HUDEP-2 (cell line): ENCODE results near the gene CD320.
"Not testable (repeated sequence)": the region's sequence is repeated elsewhere in the genome, so short reads cannot be mapped to it uniquely, and the experiment has no call there.

ENCODE experiments used
- DNase-seq, 76 experiments: peaks; one replicate each; lab custom pipeline; 2025; ENCODE audit not compliant: unreplicated experiment in 76 of 76; lab: John Stamatoyannopoulos, UW

Gene CD320

DNA sequence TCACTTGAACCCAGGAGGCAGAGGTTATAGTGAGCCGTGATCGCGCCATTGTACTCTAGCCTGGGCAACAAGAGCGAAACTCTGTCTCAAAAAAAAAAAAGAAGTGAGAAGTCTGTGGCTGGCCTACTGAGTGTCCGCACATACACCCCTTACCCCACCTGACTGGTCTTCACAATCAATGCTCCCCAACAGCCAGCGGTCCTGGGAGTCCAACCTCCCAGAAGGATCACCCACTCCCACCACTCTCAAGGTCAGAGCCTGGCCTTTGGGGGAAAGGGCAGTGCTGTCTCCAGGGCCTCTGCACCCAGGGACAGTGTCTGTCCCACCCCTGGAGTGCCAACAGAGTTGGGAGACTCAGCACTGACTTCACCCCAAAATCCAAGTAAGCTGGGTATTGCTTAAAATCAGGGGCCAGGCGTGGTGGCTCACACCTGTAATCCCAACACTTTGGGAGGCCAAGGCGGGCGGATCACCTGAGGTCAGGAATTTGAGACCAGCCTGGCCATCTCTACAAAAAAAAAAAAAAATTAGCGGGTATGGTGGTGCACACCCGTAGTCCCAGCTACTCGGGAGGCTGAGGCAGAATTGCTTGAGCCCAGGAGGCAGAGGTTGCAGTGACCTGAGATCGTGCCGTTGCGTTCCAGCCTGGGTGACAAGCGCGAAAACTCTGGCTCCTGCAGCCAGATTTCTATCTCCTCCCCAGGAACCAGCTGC, 2.3 kb upstream of the CD320 start:
- DNase-seq, result no peak

DNA sequence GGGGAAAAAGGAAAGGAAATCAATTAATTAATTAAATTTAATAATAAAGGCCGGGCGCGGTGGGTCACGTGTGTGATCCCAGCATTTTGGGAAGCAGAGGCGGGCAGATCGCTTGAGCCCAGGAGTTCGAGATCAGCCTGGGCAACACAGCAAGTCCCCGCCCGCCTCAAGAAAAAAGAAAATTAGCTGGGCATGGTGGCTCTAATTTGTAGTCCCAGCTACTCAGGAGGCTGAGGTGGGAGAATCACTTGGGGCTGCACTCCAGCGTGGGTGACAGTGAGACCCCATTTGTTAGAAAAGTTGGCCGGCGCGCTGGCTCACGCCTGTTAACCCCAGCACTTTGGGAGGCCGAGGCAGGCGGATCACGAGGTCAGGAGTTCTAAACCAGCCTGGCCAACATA, 733 bp upstream of the CD320 start:
- DNase-seq, result no peak

- peak in 15 of 76 experiments; percentile 15 to 69 (median 28) for DNase-seq
Measured at GRCh38 chr19:8307400-8307964, 676 bp downstream of the CD320 start.

DNA sequence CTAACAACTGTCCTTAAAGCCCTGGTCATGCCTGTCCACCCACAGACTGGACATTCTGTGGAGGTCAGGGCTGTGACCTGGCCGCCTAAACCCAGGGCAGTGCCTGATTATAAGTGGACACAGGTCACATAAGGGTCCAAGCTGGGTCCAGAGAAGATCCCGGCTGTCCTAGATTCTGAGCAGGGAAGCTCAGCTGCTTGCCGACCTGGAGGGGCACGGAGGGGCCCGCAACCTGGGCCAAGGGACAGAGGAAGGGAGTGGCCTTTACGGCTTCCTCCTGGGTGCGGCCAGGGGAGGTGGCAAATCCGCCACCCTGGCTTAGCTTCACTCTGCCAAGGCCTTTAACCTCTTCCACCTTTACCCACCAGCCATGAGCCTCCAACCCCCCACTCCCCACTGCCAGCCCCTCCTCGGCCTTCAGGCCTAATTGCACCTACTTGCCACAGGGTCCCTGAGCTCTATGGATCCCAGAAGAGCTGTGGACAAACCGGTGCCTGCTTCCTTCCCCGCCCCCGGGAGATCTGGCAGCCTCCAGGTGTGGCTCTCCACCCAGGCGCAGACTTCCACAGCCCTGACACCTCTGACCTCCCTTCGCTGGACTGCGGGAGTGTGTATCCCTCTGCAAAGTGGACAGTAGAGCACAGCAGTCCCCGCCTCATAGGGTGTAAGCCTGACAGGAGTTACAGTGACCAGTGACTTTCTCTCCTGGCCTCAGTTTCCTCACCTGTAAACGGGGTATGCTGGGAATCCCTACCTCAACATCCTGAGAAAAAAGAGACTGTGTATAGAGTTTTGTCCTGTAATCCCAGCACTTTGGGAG, 1.7 kb downstream of the CD320 start:
- DNase-seq, result no peak

GRCh38 chr19:8305798-8306197, 2.4 kb downstream of the CD320 start:
- DNase-seq, result no peak

- DNase-seq, result peak in 42 of 76 experiments; percentile 16 to 72 (median 38)
Measured at GRCh38 chr19:8304841-8305621, 3.1 kb downstream of the CD320 start.

- DNase-seq, result peak in 1 of 76 experiments; percentile 65
Measured at GRCh38 chr19:8302734-8303133, 5.4 kb downstream of the CD320 start.

DNA sequence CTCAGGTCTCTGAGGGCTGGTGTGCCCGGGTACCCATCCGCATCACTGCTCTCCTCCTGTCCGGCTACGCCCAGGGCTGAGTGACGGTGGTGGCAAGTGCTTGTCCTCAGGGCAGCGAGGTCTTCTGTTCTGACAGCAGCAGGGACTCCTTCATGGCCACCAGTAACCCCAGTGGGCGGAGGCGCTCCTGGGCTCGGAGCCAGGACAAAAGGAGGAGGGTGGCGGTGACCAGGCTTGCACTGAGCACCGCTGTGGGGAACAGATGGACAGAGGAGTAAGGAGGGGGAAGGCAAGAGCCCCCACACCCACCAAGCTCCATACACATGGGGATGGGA, 5.8 kb downstream of the CD320 start:
- DNase-seq, result peak in 67 of 76 experiments; percentile 30 to 91 (median 69)

DNA sequence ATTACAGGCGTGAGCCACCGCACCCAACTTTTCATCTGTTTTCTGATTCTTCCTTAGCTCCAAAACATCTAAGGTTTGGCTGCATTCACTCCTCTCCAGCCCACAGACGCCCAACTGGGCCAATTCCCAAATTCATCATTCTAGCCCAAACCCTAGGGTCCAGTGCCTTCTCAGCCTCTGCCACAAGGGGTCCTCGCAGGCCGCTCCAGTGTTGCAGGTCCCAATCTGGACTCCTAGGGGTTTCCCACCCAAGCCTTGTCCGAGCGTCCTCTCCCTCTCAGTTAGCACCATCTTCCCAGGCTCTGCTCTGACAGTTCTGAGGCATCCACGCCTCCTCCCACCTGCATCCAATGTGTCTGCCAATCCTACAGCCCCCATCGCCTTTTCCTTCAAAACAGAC, 16.8 kb downstream of the CD320 start:
- not testable (repeated sequence) for DNase-seq

DNA sequence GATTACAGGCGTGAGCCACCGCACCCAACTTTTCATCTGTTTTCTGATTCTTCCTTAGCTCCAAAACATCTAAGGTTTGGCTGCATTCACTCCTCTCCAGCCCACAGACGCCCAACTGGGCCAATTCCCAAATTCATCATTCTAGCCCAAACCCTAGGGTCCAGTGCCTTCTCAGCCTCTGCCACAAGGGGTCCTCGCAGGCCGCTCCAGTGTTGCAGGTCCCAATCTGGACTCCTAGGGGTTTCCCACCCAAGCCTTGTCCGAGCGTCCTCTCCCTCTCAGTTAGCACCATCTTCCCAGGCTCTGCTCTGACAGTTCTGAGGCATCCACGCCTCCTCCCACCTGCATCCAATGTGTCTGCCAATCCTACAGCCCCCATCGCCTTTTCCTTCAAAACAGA, 31.6 kb downstream of the CD320 start:
- not testable (repeated sequence) for DNase-seq

DNA sequence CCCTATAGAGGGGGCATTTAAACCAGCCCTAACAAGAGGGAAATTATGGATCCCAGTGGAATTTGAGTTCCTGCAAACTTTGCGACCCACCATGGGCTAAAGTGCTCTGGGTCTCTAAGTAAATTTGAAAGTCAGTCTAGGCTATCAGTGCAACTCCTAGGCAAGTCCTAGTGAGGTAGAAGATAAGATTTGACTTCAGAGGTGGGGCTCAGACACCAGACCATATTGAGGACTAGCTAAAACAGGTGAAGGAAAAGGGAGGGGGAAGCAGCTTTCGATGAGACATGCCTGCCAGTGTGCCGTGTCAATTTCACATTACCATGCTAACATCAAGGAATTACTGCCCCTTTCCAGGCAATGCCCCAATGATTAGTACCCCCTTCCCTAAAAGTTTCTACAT, 38.4 kb downstream of the CD320 start:
- no peak for DNase-seq

DNA sequence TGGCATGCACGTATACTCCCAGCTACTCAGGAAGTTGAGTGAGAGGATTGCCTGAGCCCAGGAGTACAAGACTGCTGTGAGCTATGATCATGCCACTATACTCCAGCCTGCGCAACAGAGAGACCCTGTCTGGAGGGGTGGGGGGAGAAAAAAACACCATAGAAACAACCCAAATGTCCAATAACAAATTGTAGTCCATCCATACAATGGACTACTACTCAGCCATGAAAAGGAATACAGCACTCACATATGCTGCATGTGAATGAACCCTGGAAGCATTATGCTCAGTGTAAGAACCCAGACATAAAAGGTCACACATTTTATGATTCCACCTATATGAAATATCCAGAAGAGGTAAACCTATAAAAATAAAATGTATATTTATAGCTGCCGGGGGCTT, 42.3 kb downstream of the CD320 start:
- DNase-seq, result no peak

DNA sequence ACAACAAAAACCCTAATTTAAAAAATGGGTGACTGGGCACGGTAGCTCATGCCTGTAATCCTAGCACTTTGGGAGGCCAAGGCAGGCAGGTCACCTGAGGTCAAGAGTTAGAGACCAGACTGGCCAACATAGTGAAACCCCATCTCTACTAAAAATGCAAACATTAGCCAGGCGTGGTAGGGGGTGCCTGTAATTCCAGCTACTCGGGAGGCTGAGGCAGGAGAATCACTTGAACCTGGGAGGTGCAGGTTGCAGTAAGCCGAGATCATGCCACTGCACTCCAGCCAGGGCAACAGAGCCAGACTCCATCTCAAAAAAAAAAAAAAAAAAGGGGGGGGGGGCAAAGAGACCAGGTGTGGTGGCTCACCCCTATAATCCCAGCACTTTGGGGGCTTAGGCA, 43.9 kb downstream of the CD320 start:
- DNase-seq, result not testable (repeated sequence)

DNA sequence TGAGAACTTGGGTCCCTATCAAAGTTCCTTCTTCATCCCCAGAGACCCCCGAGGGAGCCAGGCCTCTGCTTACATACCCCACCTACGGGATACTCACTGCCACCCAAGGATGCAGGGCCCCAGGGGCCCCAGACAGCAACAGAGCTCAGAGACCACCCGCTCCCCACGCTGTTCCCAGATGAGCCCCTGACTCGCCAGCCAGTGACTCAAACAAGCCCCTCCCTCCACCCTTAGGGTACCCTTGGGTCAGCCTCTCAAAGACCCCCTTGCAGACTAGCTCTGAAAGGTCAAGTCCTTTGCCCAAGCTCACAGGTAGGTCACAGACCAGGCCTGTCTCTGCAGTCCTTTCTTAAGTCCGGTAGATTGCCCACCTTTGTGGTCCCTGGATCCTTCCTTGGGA, 45.7 kb downstream of the CD320 start:
- no peak for DNase-seq

DNA sequence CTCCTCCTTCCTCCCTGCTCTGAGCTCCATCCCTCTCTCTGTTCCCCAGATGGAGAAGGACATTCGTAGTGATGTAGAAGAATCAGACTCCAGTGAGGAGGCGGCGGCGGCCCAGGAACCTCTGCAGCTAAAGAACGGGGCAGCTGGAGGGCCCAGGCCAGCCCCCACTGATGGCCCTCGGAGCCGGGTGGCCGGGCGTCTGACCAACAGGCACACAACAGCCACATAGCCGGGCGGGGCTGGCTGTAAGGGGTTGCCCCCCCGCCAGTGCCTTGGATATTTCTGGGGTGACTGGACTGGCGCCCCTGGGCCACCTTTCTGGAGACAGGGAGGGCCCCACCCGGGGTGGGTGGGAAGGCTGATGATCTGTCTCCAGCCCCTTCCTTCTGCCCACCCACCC, 46.3 kb downstream of the CD320 start:
- no peak for DNase-seq

DNA sequence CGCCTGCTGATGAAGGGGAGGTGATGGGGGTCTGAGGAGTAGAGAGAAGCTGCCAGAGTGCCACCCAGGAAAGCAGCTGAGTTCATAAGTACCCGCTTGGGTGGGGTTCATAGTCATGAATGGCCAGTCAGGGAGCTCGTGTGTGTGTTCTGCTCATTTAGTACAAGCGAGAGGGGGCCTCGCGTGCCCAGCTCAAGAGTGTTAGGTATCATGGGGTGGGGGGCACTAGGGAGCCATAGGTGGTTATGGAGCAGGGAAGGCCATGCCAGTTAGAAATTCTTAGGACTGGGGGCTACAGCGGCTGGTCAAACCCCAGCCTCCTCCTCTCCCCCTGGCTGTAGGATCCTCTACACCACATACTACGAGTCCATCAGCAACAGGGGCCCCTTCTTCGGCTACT, 46.8 kb downstream of the CD320 start:
- no peak for DNase-seq

DNA sequence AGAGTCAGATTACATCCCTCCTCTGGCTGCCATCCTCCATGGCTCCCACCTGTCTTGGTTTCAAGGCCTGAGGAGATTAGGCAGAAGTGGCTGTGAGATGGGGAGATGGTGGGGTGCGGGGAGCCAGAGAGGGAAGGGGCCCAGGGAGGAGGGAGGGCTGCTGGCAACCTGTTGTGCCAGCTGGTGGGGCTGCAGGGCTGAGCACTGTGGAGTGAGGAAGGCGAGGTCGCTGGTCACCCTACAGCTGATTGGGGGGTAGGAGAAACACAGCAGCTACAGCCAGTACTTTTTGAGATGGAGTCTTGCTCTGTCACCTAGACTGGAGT, 48.3 kb downstream of the CD320 start:
- no peak for DNase-seq

DNA sequence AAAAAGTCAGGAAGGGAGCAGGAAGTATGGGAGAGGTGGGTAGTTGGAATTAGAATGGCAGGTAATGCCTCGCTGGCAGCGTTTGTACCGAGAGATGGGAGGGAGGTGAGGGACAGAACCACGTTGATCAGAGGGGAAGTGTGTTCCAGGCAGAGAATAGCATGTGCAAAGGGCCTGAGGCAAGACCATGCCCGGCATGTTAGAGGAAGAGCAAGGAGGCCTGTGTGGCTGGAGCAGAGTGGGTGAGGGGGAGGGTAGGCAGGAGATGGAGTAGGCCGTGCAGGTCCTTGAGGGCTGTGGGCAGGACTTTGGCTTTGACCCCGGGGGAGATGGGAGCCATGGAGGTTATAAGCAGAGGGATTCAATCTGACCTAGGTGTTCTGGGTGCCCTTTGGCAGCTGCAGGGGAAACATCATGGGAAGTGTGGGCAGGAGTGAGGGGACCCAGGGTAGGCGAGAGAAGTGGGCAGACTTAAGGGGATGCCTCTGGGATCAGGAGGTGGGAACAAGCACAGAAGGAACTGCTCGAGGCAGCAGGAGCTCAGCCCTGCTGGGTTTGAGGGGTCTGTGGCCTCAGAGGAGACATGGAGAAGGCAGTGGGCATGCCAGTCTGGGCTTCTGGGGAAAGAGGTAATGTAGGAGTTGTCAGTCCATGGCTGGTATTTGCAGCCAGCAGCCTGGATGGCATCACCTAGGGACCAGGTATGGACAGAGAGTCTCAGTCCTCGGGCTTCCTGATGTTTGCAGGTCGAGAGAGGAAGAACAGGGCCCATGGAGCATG, 48.8 kb downstream of the CD320 start:
- no peak for DNase-seq

DNA sequence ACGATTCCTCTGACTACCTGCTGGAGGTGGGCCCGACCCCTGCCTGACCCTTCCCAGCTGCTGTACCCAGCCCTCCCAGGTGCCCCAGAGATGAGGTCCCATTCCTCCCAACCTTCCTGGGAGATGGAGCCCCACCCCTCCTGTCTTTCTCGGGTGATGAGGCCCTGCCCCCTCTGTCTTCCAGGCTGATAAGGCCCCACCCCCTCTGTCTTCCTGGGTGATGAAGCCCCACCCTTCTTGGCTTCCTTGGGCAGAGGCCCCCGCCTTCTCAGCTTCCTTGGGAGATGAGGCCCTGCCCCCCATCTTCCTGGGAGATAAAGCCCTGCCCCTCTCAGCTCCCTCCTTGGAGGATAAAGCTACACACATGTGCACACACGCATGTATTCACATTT, 51.1 kb downstream of the CD320 start:
- DNase-seq, result peak in 37 of 76 experiments; percentile 12 to 63 (median 41)

DNA sequence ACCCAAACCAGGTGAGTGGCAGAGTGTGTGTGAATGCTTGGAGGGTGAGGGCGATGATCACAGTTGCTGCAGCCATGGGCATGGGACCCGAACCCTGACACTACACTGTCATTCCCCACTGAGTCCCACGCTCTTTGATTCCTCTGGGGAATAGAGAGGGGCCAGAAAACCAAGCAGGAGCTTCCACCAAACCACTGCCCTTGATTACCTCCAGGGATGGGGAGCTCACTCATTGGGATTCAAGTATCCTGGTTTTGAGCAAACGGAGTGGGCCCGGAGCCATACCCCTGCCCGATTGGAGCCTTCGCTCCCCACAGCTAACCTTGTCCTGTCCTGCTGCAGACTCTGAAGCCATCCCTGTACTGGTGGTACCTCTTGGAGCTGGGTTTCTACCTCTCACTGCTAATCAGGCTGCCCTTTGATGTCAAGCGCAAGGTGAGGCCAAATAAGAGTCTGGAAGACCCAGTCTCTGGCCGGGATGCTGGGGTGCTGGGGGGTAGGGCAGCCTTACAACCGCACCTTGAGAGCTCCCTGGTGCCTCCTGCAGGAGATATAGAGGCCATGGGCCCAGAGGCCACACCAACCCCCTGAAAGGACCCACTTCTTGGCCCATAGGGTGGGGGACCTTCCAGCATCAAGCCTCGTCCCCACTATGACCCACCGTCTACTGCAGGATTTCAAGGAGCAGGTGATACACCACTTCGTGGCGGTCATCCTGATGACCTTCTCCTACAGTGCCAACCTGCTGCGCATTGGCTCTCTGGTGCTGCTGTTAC, 51.7 kb downstream of the CD320 start:
- no peak for DNase-seq
